Endothelial cell of hepatic sinusoid (primary cell): ENCODE results near the gene ENOX1.
"Not testable (repeated sequence)": the region's sequence is repeated elsewhere in the genome, so short reads cannot be mapped to it uniquely, and the experiment has no call there.

Experiments used
- in situ Hi-C: cut with HindIII; loops from 2 replicates; pipeline ENCODE4 v1.10.0; 2017; ENCODE audit warnings: low sequenced_read_pairs

ENOX1 gene

DNA sequence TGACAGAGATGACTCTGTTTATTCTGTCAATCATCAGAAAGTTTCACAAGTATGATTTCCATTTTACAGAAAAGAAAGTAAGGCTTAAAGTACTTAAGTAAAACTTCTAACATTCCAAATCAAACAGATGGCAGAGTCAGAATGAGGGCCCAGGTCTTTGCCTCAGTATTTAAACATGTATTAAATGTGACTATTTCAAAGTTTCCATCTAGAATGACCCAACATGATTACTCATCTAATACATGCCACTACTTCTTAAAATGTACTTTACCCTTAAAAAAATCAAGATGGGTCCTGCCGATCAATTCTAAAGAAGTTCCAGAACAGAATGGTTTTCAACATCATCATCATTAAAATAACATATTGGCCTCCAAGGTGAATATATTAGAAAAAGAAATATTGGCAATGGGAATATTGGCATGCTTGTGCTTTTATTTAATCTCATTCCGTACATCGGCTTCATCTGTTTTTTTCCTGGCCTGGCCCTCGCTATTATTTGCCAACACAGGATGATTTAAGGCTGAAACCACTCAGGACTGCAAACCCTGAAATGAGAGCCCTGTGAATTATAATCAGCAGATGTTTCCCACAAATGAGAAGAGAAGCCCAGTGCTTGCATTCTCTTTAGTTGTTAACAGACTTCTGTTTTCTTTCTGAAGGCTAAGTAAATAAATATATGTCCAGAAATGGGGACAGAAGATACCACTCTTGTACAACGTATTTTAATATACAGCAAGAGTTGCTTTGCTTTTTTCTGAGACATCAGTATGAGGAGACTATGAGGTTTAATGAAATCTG, 423.4 kb downstream of the ENOX1 start:
- in situ Hi-C loops: no loop called here

DNA sequence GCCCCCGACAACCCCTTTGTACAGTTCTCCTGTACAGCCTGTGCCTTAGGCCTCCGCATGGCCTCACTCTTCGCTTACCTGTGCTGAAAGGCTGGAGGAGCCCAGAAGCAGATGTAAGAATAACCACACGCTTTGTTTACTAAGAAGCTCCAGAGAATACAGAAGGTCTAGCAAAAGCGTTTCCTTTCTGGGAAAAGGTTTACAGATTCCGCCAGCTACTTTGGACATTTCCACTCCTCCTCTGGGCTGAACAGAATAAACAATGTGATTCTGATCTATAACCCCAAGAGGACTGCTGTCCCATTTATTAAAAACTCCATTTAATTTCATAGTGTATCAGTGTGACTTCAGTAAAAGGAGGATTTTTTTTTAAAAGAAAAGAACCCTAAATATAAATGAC, 424.2 kb downstream of the ENOX1 start:
- in situ Hi-C loops: no loop called here

DNA sequence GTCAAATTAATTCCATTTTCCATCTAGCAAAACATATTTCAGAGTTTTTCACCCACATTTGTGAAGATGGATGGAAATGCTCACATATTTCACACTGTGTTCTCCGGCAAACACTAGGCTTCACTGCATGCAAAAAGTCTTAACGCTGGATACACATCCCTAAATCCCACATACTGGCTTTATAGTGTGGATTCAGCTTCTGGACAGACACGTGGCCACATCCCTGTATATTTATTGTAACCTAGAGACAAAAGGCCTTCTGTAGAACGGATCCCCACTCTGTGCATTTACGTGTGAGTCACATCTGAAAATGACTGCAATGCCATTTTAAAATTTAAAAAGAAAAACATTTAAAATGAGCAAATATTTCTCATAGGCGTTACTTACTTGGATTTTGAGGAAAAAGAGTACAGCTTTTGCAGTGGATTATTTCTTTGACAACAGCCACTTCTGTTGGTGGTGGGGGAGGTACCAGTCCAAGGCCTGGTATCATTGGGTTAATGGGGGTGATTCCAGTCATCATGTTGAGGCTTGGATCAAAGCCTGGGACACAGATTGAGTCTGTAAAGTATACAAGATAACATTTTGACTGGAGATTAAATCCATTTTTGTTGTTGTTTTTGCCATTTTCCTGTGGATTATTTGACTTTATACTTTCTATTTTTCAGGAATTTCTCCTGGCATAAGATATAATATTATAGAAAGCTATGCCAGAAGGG, 425.7 kb downstream of the ENOX1 start:
- in situ Hi-C loops: no loop called here

DNA sequence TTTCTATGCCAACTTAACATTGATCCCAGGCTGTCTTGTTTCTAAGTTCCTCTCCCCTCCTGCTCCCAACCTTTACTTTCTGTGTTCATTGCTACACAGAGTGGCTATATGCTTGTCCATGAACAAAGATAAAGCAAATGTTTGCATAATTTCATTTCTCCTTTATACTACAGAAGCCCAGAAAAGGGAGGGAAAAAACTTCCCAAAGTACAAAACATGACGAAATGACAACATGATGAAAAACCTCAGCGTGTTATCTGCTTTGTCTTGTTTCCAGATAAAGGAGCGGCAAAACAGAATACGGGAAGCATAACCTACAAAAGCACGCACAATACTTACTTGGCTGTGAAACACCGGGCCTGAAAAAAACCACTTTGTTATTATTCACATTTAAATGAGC, 426.6 kb downstream of the ENOX1 start:
- in situ Hi-C loops: no loop called here

DNA sequence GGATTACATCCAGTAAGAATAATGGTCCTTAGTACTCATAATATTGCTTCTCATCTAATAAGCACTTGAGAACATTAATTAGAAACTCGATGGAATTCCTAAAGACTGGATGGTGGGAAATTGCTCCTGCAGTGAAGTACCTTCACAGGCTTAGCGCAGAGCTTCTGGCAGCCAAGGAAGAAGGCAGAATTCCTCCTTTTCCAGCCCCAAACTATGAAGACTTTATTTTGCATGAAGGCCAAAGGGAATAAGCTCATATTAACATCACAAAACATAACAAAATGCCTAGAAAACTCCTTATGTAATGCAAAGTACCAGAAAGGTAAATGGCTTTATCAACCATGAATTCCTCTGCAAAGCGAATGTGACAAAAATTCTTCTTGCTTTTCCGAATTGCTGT, 427.2 kb downstream of the ENOX1 start:
- in situ Hi-C loops: no loop called here

DNA sequence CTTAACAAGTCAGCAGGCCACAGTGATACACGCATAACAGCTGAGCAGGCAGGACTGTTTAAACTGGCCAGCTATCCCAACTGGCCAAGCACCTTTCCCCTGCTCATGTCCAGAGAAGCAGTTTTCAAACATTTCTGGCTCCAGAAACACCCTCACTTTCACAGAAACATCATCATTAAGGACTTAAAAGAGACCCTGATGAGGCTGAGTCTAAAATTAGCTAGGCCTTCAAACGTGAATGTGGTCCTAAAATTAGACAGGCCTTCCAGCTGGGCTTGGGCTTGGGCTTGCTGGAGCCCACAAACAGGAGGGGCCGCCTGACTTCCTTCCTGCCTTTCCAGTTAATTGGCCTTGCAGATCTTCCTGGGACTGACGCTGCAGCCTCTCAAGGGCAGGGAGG, 429.2 kb downstream of the ENOX1 start:
- in situ Hi-C loops: no loop called here

DNA sequence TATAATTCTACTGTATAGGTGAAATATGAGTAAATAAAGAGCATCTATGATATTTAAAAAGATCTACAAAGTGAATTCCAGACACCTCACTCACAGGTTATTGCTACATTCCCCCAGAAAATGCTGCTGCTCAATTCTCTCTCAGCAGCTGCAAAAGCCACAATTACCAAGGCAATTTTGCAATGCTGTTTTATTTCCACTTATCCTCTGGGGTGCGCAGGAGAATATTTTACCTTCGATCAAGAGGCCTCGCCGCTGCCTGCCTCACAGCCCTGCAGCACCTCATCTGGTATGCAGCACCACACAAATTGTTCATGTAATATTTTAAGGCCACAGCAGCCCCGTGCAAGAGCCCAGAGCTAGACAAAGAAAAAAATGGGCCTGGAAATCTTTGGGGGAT, 430.2 kb downstream of the ENOX1 start:
- in situ Hi-C loops: no loop called here

DNA sequence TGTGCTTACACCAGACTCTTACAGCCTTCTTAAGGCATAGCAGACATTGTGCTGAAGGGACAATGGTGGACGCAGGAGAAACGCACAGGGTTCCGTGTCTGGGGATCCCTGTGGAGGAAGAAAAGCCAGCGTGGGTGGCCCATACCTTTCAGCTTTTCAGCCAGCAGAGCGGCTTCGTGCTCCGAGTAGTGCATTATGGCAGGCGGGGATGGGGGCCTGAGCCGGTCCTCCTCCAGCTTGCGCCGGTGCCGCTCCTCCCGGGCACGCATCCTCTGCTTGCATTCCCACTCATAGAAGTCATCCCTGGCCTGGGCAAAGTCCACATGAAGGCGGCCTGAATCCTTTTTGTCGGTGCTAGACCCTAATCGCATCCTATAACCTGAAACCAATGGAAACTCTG, 431.0 kb downstream of the ENOX1 start:
- in situ Hi-C loops: no loop called here

DNA sequence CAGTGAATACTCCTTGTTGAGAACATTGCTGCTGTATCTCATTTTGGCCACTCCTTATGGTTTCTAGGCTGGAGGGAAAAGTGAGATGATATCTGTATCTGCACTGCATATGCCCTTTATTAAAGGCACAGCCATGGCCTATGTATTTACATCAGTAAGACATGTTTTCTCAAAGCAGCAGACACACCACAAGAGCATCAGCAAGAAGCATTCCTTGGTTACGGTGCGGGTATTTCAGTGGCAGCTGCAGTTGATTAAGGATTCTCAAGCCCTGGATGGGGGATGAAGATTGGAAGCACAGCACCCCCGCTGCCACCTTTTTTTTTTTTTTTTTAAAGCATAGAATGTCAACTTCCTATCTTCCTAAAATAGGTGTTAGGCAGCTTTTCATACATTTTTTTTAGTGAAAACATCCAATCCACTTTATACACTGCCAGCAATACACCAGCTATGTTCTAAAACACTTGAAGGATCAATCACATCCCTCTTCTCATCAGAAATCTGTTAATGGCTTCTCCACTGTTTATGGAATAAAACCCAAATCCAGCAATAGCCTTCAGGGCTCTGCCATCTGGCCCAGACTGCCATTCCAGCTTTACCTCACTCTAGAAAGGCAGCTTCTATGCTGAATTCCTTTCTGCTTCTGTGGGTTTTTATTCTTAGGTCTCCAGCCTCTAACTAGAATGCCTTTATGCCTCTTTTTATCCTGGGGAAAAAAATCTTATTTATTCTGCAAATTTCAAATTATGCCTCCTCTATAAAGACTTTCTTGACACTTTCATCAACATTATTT, 432.4 kb downstream of the ENOX1 start:
- in situ Hi-C loops: no loop called here

DNA sequence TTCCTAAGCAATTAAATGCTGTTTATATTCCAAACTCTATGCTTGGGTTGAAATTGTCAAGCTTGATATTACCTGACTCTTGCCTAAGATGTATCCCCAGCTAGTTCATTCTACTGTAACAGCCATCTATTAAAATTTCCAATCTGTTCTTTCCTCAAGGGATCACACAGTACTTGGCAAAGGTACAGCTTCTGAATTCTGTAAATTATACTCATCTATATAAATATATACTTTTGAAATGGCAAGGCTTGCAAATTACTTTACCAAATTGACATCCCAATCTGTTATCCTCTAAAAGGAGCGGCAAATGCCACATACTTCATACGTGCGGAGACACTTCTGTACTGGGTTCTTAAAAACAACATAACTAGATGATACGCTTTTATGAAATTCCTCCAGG, 433.1 kb downstream of the ENOX1 start:
- in situ Hi-C loops: no loop called here

DNA sequence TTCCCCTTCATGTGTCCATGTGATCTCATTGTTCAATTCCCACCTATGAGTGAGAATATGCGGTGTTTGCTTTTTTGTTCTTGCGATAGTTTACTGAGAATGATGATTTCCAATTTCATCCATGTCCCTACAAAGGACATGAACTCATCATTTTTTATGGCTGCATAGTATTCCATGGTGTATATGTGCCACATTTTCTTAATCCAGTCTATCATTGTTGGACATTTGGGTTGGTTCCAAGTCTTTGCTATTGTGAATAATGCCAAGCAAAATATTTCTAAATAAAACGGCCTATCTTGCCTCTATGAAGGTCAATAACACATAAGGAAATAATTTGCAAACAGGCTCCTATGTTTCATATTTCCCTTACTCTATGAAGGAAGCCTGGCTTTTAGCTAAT, 435.2 kb downstream of the ENOX1 start:
- in situ Hi-C loops: not testable (repeated sequence)

DNA sequence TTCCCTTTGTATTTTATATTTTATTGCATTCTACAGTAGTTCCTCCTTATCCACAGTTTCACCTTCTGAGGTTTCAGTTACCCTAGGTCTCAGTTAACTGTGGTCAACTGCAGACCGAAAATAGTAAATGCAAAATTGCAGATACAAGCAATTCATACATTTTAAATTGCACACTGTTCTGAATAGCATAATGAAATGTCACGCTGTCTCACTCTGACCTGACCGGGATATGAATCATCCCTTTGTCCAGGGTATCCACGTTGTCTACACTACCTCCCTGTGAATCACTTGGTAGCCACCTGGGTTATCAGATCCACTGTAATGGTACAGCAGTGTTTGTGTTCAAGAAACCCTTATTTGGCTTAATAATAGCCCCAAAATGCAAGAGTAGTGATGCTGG, 438.4 kb downstream of the ENOX1 start:
- in situ Hi-C loops: no loop called here

DNA sequence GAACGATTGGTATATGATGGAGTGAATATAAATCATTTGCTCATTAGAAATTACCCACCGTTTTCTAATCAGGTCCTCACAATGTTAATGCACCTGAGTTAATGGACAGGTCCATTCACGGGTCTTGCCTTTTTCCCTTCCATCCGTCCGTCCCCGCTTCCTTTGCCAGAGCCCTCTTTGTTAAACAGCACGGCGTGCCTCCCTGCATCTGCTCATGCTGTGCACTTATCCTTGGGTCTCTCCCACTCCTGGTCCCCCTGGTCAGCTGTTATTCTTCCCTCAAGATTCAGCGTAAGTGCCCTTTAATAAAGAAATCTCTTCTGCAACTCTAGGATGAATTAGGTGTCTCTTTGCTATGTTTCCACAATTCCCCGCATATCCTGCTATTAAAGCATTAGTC, 438.9 kb downstream of the ENOX1 start:
- in situ Hi-C loops: no loop called here

DNA sequence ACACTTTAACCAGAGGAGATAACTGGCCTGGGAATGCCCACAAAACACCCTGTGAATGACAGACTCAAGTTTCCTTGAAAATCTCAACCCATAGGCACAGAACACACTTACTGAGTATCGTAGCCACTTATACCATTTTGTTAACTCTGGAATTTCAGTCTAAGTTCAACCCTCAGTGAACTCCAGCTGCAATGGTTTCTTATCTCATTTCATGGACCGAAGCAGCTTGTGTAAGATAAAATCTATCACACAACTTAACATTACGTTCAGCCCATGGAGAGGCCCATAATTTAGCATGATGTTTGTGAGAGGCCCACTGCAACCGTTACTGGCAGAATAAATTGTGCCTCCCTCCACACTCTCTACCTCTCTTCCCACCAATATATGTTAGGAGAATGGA, 440.3 kb downstream of the ENOX1 start:
- in situ Hi-C loops: no loop called here

DNA sequence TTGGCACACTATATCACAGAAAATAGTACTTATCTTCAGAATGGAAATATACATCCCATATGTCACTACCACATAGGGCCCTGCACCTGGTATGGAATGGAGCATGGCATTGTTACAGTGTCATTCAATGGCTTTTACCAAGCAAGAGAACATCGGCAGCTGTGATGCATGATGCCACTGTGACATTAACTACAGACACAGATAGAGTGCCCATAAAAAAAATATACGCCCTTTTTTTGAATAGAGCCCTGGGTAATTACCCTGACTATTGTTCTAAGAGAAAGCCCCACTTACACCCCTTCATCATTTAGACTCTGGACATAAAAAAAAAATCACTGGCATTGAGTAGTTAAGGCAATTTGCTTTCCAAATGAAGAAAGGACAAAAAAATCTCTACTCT, 443.1 kb downstream of the ENOX1 start:
- in situ Hi-C loops: no loop called here

DNA sequence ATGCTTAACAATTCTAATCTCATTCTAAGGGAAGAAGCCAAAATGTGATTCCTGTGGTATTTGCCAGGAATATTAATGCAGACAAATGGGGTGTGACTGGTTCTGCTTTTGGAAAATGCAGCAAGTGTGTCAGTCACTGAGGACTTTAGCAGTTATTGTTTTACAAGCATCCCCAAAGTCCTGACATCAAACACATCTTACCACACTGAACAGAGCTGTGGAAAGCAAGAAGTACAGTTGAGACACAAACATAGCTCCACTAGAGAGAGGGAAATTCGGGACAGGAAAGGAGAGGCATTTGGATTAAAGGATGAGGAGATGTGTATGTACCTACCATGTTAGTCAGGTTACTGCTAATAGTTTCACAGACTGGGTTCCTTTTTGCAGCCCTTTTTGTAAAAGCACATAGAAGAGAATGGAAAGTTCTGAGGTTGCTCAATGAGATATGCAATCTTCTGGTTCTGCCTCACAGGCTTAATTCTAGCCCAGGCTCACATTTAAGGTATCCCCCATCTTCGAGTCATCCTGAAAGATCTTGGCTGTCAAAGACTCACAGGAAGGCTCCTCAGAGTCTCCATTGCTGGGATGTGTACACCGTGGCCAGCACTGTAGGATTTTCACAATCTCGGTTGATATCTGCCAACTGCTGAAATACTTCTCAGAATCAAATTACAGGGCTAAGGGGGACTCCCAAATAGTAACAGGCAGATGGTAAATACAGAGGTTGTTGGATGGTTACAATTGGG, 446.8 kb downstream of the ENOX1 start:
- in situ Hi-C loops: no loop called here

DNA sequence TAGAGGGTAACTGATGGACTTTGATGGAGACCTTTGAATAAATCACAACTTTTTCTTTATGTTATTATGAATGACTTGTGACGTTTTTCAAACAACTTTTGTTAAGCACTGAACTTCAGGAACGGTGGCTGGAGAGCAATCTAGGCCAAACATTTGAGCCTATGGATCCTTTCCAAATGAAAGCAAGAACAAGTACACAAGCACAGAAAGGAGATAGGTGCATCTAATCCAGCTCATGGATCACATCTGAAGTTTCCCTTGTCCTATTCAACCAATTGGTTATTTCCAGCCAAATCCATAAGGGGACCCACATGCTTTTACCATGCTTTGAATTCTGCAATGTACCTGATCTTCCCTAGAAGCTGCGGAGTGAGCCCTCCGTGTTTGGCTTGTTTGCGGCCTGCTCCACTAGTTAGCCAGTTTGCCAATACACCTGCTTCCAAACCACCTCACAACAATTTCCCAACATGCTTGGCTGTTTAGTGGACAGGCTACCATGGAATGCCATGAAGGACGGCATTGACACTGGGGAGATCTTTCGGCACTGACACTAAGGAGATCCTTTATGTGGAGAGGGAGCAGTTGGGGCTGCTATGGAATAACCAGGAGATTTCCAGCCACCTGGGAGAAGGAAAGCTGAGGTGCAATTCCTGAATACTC, 447.5 kb downstream of the ENOX1 start:
- in situ Hi-C loops: no loop called here

DNA sequence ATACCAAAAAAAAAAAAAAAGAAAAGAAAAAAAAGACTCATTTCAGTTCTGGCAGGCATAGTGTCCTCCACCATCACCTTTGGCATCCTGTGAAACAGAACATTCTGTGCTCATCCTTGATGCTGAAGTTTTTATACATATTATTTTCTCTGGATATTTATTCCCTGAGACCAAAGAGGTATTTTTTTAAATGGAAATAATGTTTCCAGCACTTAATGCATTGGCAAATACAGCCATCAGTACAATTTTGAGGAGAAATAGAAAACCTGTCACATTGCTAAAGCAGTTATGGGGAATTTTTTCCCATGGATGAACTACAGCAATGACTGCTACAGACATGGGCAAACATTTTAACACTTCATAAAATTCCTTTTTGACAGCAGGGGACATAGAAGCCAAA, 451.0 kb downstream of the ENOX1 start:
- in situ Hi-C loops: no loop called here

DNA sequence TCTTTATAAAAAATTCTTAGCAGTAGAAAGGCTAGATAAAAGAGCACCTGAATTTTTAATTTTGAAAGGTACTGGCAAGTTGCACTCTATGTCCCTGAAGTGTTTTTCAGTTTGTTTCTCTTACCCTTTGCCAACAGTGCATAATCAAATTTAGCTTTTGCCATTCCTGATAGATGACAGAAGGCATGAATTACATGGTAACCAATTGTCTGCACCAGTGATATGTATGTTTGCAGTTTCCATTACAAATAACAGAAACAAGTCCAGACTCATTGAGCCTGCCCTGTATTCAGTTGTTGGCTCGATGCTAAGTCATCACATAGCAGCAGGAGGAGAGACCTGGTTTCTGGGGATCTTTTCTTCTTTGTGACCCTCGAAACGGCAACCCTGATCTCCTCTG, 453.6 kb downstream of the ENOX1 start:
- in situ Hi-C loops: no loop called here

DNA sequence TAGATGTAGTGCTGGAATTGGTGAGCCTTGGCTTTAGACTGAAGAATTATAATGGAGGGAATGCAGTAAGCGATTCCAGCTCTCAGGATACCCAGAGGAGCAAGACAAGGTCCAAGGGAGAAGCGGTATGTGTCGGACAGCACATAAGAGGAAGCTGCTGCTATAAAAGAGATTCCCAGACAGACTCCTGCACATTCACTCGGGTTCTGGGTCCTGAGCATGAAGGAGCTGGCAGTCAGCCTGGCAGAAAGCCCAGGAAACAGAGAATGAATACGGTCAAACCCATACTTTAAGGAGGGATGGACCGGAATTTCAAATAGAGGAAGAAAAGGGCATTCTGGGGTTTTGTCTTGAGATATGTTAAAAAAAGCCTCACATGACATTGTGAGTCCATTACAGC, 455.1 kb downstream of the ENOX1 start:
- in situ Hi-C loops: no loop called here

DNA sequence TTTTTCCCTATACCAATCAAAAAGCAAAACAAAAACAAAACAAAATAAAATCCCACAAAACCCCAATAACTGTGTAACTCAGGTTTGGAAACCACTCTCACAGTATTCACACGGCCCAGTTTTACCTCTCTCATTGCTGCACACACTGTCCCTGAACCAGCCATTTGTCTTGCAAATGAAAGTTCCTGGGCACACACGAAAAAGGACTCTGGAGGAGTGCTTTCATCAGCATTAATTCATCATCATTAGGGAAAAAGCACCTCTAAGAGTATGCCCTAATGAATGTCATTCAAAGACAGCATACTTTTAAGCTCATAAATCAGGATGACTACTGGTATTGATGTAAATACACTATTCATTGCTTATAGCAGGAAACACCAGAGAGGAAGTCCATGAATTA, 457.1 kb downstream of the ENOX1 start:
- in situ Hi-C loops: no loop called here
